Heart left ventricle (tissue), 16 donors: Measurements from ENCODE around the gene ALAD. TPM values are rescaled to one million over a fixed set of nuclear protein-coding genes. Genes with fewer than 3 reads are reported as not detected.

Source experiments
- ATAC-seq, 4 donors: fragments of 200-7000 bp; cut with Tn5 transposase; one replicate each; pipeline ENCODE4 v1.9.1; 2020 to 2022; ENCODE audit warnings: moderate library complexity in 4 of 4, mild to moderate bottlenecking in 3 of 4, moderate number of reproducible peaks in 1 of 4
- DNase-seq, 5 donors: peaks; one replicate each; pipeline ENCODE4 v3.0.0-alpha.2; 2020
- H3K27ac ChIP-seq, 12 donors: fragments of 200-600 bp; sonication (generic) in 4 of 12; one replicate each; pipeline versions ENCODE4 v1.5.0 to v1.8.0; 2016 to 2022; ENCODE audit warnings: mild to moderate bottlenecking in 2 of 12
- H3K27me3 ChIP-seq, 9 donors: fragments of 200-600 bp; sonication (generic) in 2 of 9; one replicate each; pipeline versions ENCODE4 v1.5.1 to v1.8.0; 2016 to 2022; ENCODE audit warnings: mild to moderate bottlenecking in 3 of 9
- H3K36me3 ChIP-seq, 9 donors: fragments of 200-600 bp; sonication (generic) in 2 of 9; one replicate each; pipeline versions ENCODE4 v1.5.0 to v1.8.0; 2018 to 2022; ENCODE audit warnings: mild to moderate bottlenecking in 2 of 9
- H3K4me1 ChIP-seq, 12 donors: fragments of 200-600 bp; sonication (generic) in 4 of 12; one replicate each; pipeline versions ENCODE4 v1.5.0 to v1.8.0; 2016 to 2022; ENCODE audit warnings: mild to moderate bottlenecking in 3 of 12
- H3K4me3 ChIP-seq, 12 donors: fragments of 200-600 bp; sonication (generic) in 4 of 12; one replicate each; pipeline versions ENCODE4 v1.5.0 to v1.8.0; 2017 to 2022; ENCODE audit warnings: mild to moderate bottlenecking in 9 of 12, moderate library complexity in 4 of 12
- H3K9me3 ChIP-seq, 12 donors: fragments of 200-600 bp; sonication (generic) in 4 of 12; one replicate each; pipeline versions ENCODE4 v1.5.0 to v1.8.0; 2016 to 2022; ENCODE audit warnings: mild to moderate bottlenecking in 1 of 12
- POLR2A ChIP-seq, 2 donors: fragments of 450-650 bp; IDR thresholded peaks; one replicate each; pipeline ENCODE4 v1.6.1; 2017; ENCODE audit warnings: antibody characterized with exemption in 2 of 2, mild to moderate bottlenecking in 2 of 2, moderate library complexity in 2 of 2
- WGBS, 4 donors: extraction: QIAGEN DNeasy Blood & Tissue Kit in 2 of 4; methylation state at CpG; one replicate each; pipeline versions ENCODE4 v1.1.5 to v1.1.7; 2013 to 2018; 5-methylcytosine and 5-hydroxymethylcytosine counted together
- intact Hi-C, 10 donors: fragments of 100-400 bp; cut with DNase I; formaldehyde crosslinking; loops; one replicate each; pipeline versions ENCODE4 v1.11.1 to v1.14.2; 2022
- polyA plus RNA-seq, 2 donors: library from polyadenylated mRNA; stranded (reverse); fragments of 200-250 nt; gene quantifications; one replicate each; pipeline ENCODE4 v1.2.3, GENCODE V29; 2013
- total RNA-seq, 9 donors: library from RNA; depleted of rRNA in 2 of 9; stranded (reverse); fragments of >200 nt in 2 of 9; fragmentation: NEBNext Ultra II Directional in 3 of 9; extraction: Animal tissue kit (Norgen Biotek cat#: 25700) in 3 of 9; gene quantifications; one replicate each; pipeline versions ENCODE4 v1.1.0 to v1.2.4, GENCODE V29; 2016 to 2023
- TF ChIP-seq, protein P1 (sequence below), 12 donors: fragments of 200-600 bp; sonication (generic) in 4 of 12; IDR thresholded peaks; one replicate each; pipeline versions ENCODE4 v1.5.0 to v1.8.0; 2018 to 2022; ENCODE audit warnings: antibody characterized with exemption in 12 of 12, mild to moderate bottlenecking in 5 of 12
- donor health status: ischemic (EF 13 %, LVEDD 7.1; RV severe dilation, severe dysfunction).
- donor health status: healthy with polysubstance abuse.
- donor health status: DM: no; HTN: yes; CAD: no.
- donor health status: DM: no; HTN: no; CAD: no.
- donor health status: ischemic (EF 25% LVEDD 6.9; RV normal size, moderate dysfunction).
- donor health status: ischemic (EF 25% LVEDD 5.7; RV mildly dilated, moderate dysfunction).
- donor health status: healthy.
- donor health status: DM: yes; HTN: yes; CAD: no.
- donor health status: ischemic (EF 35%, LVEDD 5.7; RV mildly dilated, moderate dysfunction).
- donor health status: nonischemic (EF 11% LVEDD 7.7; RV severe dilation, severe dysfunction).
- donor health status: DM: yes; HTN: yes; CAD: no.
- donor health status: PGD.
- donor health status: ischemic (EF 29% LVEDD 5.4; RV normal size, mild dysfunction).
- donor health status: nonischemic (EF 23%, LVEDD 6.1; RV moderate dilation, normal function).

Gene ALAD
- total and polyA plus RNA-seq, 11 donors: 39.8 to 153 (median 85.6) TPM

DNA sequence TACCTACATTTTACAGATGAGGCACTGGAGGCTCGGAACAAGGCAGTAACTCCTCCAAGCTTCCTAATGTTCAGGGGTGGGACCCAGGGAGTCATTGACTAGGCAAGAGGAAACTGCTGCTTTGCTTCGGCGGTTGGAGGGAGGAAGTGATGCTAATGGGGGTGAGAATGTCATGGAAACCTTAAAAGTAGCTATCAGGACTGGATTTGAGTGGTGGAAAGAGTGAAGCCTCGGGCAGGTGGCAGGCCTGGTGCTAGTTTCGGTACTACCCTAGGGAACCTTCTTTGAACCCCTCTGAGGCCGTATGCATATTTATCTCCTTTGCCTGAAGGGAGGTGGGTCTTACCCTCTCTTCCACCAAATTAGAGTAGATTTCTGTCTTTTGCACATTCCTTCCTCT lies 50.1 kb downstream of the ALAD start:
- Histone ChIP-seq H3K4me3 (no peak overlapping the region), H3K27me3 (peaks cover 0 to 31% (median 10%) of the 10 kb centered on the region in 9 donors), H3K27ac (no peak overlapping the region), H3K4me1 (peaks cover 0 to 17% (median 7%) of the 10 kb centered on the region in 12 donors), H3K36me3 (no peaks in the 10 kb centered on the region), H3K9me3 (no peaks in the 10 kb centered on the region)
- intact Hi-C loops: no loop called here
- DNase-seq (no peak), ATAC-seq (peak in 1 of 4 donors; percentile 36)
- TF ChIP-seq POLR2A (IDR thresholded peaks at IDR 0.05): no peak
- TF ChIP-seq, protein P1, sequence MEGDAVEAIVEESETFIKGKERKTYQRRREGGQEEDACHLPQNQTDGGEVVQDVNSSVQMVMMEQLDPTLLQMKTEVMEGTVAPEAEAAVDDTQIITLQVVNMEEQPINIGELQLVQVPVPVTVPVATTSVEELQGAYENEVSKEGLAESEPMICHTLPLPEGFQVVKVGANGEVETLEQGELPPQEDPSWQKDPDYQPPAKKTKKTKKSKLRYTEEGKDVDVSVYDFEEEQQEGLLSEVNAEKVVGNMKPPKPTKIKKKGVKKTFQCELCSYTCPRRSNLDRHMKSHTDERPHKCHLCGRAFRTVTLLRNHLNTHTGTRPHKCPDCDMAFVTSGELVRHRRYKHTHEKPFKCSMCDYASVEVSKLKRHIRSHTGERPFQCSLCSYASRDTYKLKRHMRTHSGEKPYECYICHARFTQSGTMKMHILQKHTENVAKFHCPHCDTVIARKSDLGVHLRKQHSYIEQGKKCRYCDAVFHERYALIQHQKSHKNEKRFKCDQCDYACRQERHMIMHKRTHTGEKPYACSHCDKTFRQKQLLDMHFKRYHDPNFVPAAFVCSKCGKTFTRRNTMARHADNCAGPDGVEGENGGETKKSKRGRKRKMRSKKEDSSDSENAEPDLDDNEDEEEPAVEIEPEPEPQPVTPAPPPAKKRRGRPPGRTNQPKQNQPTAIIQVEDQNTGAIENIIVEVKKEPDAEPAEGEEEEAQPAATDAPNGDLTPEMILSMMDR (IDR thresholded peaks at IDR 0.05): no peak
- WGBS, 4 donors: 47 to 63% (median 54%) methylated on average over 6 of the region's 6 CpGs

DNA sequence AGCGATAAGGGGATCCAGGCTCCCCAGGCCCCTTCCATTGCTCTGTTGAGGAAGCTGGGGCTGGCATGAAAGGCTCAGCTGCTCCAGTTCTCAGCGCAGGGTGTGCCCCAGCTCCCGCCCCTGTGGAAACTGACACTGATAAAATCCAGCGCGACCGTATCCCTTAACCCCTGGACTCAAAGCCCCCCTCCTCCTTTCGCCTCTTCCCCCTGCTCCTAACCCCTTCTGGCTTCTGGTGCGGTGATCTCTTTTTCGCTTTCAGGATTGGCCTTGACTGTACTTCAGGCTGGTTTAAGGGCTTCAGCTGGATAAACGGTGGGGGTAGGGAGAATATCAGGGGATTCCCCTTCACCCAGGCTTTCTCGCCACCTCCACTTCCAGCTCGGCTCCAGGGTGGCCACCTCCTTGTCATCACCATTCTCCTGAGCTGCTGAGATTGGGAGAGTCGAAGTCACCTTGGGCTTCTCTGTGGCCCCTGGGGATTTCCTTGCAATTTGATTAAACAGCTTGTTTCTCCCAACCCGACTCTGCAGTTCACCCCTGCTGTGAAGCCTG lies 50.9 kb downstream of the ALAD start:
- intact Hi-C loops: no loop called here
- H3K4me3 ChIP-seq: peak overlapping the region in 11 of 12 donors; percentile 26 to 64 (median 51)

DNA sequence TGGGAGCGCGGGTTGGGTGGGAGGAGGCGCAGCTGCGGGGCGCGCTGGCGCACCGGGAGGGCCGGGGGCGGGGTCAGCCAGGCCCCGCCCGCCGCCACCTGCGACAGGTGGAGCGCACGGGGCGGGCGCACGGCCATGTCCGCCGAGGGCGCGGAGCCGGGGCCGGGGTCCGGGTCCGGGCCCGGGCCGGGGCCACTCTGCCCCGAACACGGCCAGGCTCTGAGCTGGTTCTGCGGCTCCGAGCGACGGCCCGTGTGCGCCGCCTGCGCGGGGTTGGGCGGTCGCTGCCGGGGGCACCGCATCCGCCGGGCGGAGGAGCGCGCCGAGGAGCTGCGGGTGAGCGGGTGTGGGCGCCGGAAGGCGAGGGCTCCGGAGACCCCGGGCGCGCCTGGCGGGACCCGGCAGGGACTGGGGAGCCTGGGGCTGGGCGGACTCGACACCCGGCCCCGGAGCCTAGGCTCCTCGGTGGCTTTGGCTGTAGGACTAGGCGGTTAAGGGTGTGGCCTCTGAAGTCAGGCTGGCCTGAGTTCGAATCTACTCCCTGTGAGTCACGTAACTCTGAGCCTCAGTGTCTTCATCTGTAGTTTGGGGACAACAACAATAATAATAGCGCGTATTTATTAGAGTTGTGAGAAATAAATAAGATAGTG lies 51.5 kb downstream of the ALAD start, which contains the start of gene BSPRY:
Gene BSPRY, plus strand, starts transcription at position 97 of the 650 bp plus-strand sequence. Its CDS starts 39 bp downstream, at position 136.
- WGBS, 4 donors: 1 to 3% (median 2%) methylated on average over 48 to 71 of the region's 71 CpGs
- Histone ChIP-seq H3K4me3 (peak within 1 kb of the TSS; percentile 22 to 64 (median 50)), H3K27ac (no peak within 1 kb of the TSS), H3K27me3 (peaks cover 0 to 31% (median 10%) of the 10 kb centered on the region in 9 donors), H3K9me3 (no peaks in the 10 kb centered on the region), H3K4me1 (peaks cover 0 to 17% (median 7%) of the 10 kb centered on the region in 12 donors), H3K36me3 (no peaks in the 10 kb centered on the region)
- TF ChIP-seq, protein P1 (IDR thresholded peaks at IDR 0.05): no peak
- DNase-seq (no peak), ATAC-seq (peak in 3 of 4 donors; percentile 17 to 56 (median 30))
- intact Hi-C loops: loop anchor here in 2 of 10 donors (10.0 kb wide), 2 partner anchors 45 to 75 kb away; partner anchors contain the start of genes CDC26 (in 1 of the 2) and PRPF4 (in 1 of the 2)

More for the DNA sequence above, 50.9 kb downstream of the ALAD start:
- peak in 3 of 4 donors; percentile 17 to 26 (median 22) for ATAC-seq
- Histone ChIP-seq H3K4me1 (peaks cover 0 to 17% (median 7%) of the 10 kb centered on the region in 12 donors), H3K27me3 (peaks cover 0 to 31% (median 10%) of the 10 kb centered on the region in 9 donors), H3K36me3 (no peaks in the 10 kb centered on the region), H3K9me3 (no peaks in the 10 kb centered on the region), H3K27ac (no peak overlapping the region)
- TF ChIP-seq POLR2A (IDR thresholded peaks at IDR 0.05): no peak
- TF ChIP-seq, protein P1 (IDR thresholded peaks at IDR 0.05): no peak
- 17 to 26% (median 21%) methylated on average over 14 of the region's 14 CpGs for WGBS, 4 donors
- DNase-seq: no peak

DNA sequence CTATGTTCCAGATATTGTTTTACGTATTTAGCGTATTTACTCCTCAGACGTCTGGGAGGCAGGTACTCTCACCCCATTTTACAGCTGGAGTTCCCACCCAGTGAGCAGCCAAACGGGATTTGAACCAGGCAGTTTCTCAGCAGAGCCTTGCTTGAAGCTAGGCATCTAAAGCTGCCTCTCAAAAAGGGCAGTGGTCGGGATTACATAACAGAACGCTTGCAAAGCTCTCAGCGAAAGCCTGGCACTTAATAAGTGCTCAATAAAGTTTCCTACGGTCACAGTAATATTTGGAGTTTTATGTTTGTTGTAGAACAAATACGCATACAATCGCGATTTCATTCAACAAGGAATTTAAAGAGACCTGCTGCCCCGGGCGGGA lies 52.0 kb downstream of the ALAD start:
- peak overlapping the region in 7 of 12 donors; percentile 39 to 64 (median 61) for H3K4me3 ChIP-seq
- ATAC-seq: no peak

More for the DNA sequence above, 52.0 kb downstream of the ALAD start:
- Histone ChIP-seq H3K4me1 (peaks cover 0 to 21% (median 10%) of the 10 kb centered on the region in 12 donors), H3K27ac (no peak overlapping the region), H3K27me3 (peaks cover 0 to 31% (median 10%) of the 10 kb centered on the region in 9 donors), H3K9me3 (no peaks in the 10 kb centered on the region), H3K36me3 (no peaks in the 10 kb centered on the region)
- 33 to 41% (median 37%) methylated on average over 13 of the region's 13 CpGs for WGBS, 4 donors
- TF ChIP-seq, protein P1 (IDR thresholded peaks at IDR 0.05): no peak
- no peak for TF ChIP-seq POLR2A (IDR thresholded peaks at IDR 0.05)
- intact Hi-C loops: loop anchor here in 2 of 10 donors (10.0 kb wide), 2 partner anchors 46 to 74 kb away; partner anchors contain the start of genes CDC26 (in 1 of the 2) and PRPF4 (in 1 of the 2)
- no peak for DNase-seq
